ENCODE measurements around the gene CDK5RAP1. TPM values are rescaled to one million over a fixed set of nuclear protein-coding genes. Genes with fewer than 3 reads are reported as not detected.
"Not testable (repeated sequence)": the region's sequence is repeated elsewhere in the genome, so short reads cannot be mapped to it uniquely, and the experiment has no call there.

The CDK5RAP1 gene
- total and polyA plus RNA-seq, 12 donors = 16.9 to 42.6 (median 23.3) TPM

GRCh38 chr20:33394718-33395117, 6.6 kb downstream of the CDK5RAP1 start:
- no peak for ATAC-seq
- DNase-seq = no peak
- Histone ChIP-seq H3K27ac (no peak overlapping the region), H3K36me3 (peaks cover 0 to 83% (median 28%) of the 10 kb centered on the region in 9 donors), H3K4me1 (peaks cover 0 to 13% (median 6%) of the 10 kb centered on the region in 9 donors), H3K27me3 (no peaks in the 10 kb centered on the region), H3K9me3 (no peaks in the 10 kb centered on the region), H3K4me3 (no peak overlapping the region)
- 88 to 90% methylated on average over 4 of the region's 4 CpGs for WGBS, 2 donors
- no peak for TF ChIP-seq CTCF (IDR thresholded peaks at IDR 0.05)
- intact Hi-C loops (cut with DNase I) = loop anchor here in 4 of 10 donors (2.0 to 10.0 kb wide), 3 partner anchors 50 to 740 kb away; no protein-coding TSS in a partner anchor

GRCh38 chr20:33393609-33394008, 7.7 kb downstream of the CDK5RAP1 start:
- peaks cover 0 to 84% (median 28%) of the 10 kb centered on the region in 9 donors for H3K36me3 ChIP-seq
- intact Hi-C loops (cut with DNase I) = loop anchor here in 4 of 10 donors (2.0 to 10.0 kb wide), 3 partner anchors 51 to 741 kb away; no protein-coding TSS in a partner anchor
- ATAC-seq (no peak), DNase-seq (no peak)
- no peaks in the 10 kb centered on the region for H3K9me3 ChIP-seq
- no peak overlapping the region for H3K4me3 ChIP-seq
- H3K27ac ChIP-seq = no peak overlapping the region
- 97% methylated on average over 4 of the region's 4 CpGs for WGBS, 2 donors
- TF ChIP-seq CTCF (IDR thresholded peaks at IDR 0.05) = no peak
- no peaks in the 10 kb centered on the region for H3K27me3 ChIP-seq
- H3K4me1 ChIP-seq = peaks cover 0 to 7% (median 0%) of the 10 kb centered on the region in 9 donors

DNA sequence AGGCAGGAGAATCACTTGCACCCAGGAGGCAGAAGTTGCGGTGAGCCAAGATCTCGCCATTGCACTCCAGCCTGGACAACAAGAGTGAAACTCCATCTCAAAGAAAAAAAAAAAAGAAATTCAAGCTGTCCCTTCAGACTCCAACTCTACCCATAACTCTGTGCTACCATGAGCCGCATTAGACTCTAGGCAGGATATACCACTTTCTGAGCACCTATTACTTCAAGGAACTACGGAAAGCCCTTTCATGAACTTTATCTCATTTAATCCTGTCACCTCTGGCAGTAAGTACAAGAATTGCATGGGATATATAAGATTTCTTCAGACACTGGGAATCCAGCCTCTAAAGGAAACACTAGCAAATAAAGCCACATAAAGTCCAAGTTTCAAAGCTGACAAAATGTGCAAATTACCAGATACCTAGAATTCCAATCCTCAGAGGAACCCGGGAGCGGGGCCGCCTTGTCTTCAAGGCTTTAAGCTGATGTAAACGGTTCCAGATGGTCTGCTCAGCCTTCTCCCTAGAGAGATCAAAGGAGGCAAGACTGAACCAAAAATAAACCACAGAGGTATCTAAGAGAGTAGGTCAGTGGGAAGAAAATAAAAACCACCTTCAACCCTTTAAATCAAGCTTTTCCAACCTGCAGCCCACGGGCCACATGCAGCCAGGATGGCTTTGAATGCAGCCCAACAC, 9.4 kb downstream of the CDK5RAP1 start:
- H3K36me3 ChIP-seq = peaks cover 0 to 91% (median 37%) of the 10 kb centered on the region in 9 donors
- no peak overlapping the region for H3K27ac ChIP-seq
- H3K9me3 ChIP-seq = no peaks in the 10 kb centered on the region
- WGBS, 2 donors = 72 to 75% methylated on average over 9 of the region's 9 CpGs
- no peaks in the 10 kb centered on the region for H3K27me3 ChIP-seq
- TF ChIP-seq CTCF (IDR thresholded peaks at IDR 0.05) = no peak
- DNase-seq = no peak
- no peak overlapping the region for H3K4me3 ChIP-seq
- intact Hi-C loops (cut with DNase I) = loop anchor here in 3 of 10 donors (10.0 kb wide), 2 partner anchors 263 to 743 kb away; no protein-coding TSS in a partner anchor
- peak in 1 of 8 donors; percentile 25 for ATAC-seq
- H3K4me1 ChIP-seq = peaks cover 0 to 7% (median 0%) of the 10 kb centered on the region in 9 donors

- H3K27ac ChIP-seq; ATAC-seq; H3K4me3 ChIP-seq; DNase-seq; H3K27me3 ChIP-seq; H3K4me1 ChIP-seq; intact Hi-C loops (cut with DNase I); H3K9me3 ChIP-seq: not testable (repeated sequence)
- WGBS, 2 donors = 96 to 97% methylated on average over 24 to 36 of the region's 36 CpGs
- peaks cover 0 to 91% (median 52%) of the 10 kb centered on the region in 9 donors for H3K36me3 ChIP-seq
Measured at GRCh38 chr20:33389326-33389725, 12.0 kb downstream of the CDK5RAP1 start.

DNA sequence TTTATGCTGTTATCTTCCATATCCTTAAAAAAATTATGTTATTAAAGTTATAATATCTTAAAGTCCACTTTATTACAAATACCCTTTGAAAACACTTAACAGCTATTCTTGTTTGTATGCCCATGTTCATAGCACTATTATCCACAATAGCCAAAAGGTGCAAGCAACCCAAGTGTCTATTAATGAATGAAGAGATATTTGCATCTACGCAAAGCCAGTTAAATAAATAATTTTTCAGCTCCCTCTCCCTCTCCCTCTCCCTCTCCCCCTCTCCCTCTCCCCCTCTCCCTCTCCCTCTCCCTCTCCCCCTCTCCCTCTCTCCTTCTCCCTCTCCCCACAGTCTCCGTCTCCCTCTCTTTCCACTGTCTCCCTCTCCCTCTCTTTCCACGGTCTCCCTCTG, 13.1 kb downstream of the CDK5RAP1 start:
- no peaks in the 10 kb centered on the region for H3K9me3 ChIP-seq
- peaks cover 0 to 7% (median 0%) of the 10 kb centered on the region in 9 donors for H3K4me1 ChIP-seq
- ATAC-seq (no peak), DNase-seq (no peak)
- TF ChIP-seq CTCF (IDR thresholded peaks at IDR 0.05) = no peak
- no peaks in the 10 kb centered on the region for H3K27me3 ChIP-seq
- WGBS, 2 donors = 99 to 100% methylated on average over 1 to 3 of the region's 3 CpGs
- peaks cover 0 to 91% (median 52%) of the 10 kb centered on the region in 9 donors for H3K36me3 ChIP-seq
- intact Hi-C loops (cut with DNase I) = no loop called here
- H3K27ac ChIP-seq = no peak overlapping the region
- no peak overlapping the region for H3K4me3 ChIP-seq

Data from heart right ventricle (tissue), 16 donors.